HG02610 (cell line): ENCODE measurements around the gene ZNF497.
A peak's percentile ranks its signal among the peaks of the same experiment; 100 is the strongest.
"Not testable (repeated sequence)": the region's sequence is repeated elsewhere in the genome, so short reads cannot be mapped to it uniquely, and the experiment has no call there.

ENCODE experiments used
- ATAC-seq: cut with Tn5 transposase; IDR thresholded peaks from one replicate; pipeline ENCODE4 v1.9.1; 2021; ENCODE audit warnings: mild to moderate bottlenecking, moderate library complexity; ENCODE audit not compliant: unreplicated experiment

ZNF497 gene

GRCh38 chr19:58319241-58319640, 43.3 kb downstream of the ZNF497 start:
- ATAC-seq, result no peak

- no peak for ATAC-seq
Observed at GRCh38 chr19:58318297-58318696, 44.3 kb downstream of the ZNF497 start.

DNA sequence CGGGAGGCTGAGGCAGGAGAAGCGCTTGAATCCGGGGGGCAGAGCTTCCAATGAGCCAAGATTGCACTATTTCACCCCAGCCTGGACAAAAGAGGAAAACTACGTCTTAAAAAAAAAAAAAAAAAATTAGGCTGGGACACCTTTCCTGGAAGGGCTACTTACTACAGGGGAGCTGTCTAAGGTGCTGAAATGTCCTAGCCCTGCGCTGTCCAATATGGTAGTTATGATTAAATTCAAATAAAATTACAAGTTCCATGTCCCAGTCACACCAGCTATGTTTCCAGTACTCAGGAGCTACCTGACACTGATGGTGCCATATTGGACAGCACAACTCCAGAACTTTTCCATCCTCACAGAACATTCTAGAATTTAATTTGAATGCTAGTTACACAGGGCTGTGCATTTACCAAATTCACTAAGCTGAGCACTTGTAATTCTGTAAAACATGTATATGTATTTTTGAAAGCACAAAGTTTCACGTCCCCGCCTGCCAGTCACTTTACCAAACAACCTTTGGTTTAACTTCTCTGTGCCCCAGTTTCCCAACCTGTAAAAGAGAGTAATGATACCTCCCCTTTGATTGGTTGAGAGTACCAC, 45.0 kb downstream of the ZNF497 start:
- no peak for ATAC-seq

DNA sequence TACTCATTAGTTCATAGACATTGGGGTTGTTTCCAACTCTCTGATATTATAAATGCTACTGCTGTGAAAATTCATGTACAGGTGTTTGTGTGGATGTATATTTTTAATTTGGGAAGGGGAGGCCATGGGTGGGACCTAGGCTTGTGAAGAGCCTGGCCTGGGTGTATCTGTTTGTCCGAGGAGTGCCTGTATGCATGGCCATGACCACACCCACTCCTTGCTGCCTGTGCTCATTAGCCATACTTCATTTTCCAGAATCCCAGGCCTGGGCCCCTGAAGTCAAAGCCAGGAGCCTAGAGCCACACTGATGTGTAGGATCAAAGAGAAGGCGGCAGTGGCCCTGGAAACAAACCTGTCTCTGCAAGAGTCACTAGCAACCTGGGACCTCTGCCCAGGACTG, 47.0 kb downstream of the ZNF497 start:
- ATAC-seq, result no peak

- no peak for ATAC-seq
Observed at GRCh38 chr19:58311345-58311865, 51.1 kb downstream of the ZNF497 start.

GRCh38 chr19:58310685-58311084, 51.9 kb downstream of the ZNF497 start:
- not testable (repeated sequence) for ATAC-seq

GRCh38 chr19:58307736-58308135, 54.8 kb downstream of the ZNF497 start:
- ATAC-seq, result no peak

DNA sequence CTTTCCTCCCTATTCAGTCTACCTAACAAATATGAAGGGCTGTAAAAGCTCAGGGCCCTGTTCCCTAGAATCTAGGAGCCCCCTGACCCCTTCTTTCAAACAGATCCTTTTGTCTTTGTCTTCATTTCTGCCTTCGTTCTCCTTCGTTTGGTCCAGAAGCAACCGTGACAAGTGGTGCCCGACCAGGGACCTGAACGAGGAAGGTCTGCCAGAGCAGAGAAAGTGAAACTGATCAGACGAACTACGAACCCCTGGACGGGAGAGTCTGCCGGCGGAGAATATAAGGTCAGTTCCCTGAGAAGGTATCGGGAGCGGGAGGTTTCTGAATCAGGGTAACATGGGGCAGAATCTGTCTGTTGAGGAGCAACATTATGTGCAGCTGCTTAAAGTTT, 56.6 kb downstream of the ZNF497 start:
- ATAC-seq, result no peak

GRCh38 chr19:58305065-58305931, 57.3 kb downstream of the ZNF497 start, which contains the start of gene ERVK3-1:
Gene ERVK3-1, plus strand, starts transcription at chr19:58305377. Its CDS starts 6,792 bp downstream, at chr19:58312169.
- ATAC-seq, result peak; percentile 97

DNA sequence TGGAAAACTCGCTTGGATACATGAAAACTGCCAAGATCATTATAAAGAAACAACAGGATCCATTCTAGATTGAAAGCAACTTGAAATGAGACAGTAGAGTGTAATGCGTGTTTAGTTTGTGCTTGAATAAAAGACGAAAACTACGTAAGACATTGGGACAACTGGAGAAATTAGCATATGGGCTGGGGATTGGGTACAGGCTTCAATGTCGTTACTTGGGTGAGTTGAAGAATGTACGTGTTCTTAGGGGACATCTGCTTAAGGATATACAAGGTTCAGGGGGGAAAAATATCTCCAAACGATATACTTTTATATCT, 57.8 kb downstream of the ZNF497 start:
- no peak for ATAC-seq
